Measurements from ENCODE around the gene MEG3.
"Not testable (repeated sequence)": the region's sequence is repeated elsewhere in the genome, so short reads cannot be mapped to it uniquely, and the experiment has no call there.

The MEG3 gene

GRCh38 chr14:100789460-100790417, 36.2 kb upstream of the MEG3 start:
- no peak for DNase-seq

- DNase-seq: no peak
These were observed 35.2 kb upstream of the MEG3 start for GRCh38 chr14:100790502-100791347.

GRCh38 chr14:100791348-100791735, 34.6 kb upstream of the MEG3 start:
- no peak for DNase-seq

- no peak for DNase-seq
These were observed 33.9 kb upstream of the MEG3 start for GRCh38 chr14:100791995-100792394.

GRCh38 chr14:100796946-100797345, 29.0 kb upstream of the MEG3 start:
- no peak for DNase-seq

GRCh38 chr14:100800041-100800440, 25.9 kb upstream of the MEG3 start:
- DNase-seq: no peak

- not testable (repeated sequence) for DNase-seq
These were observed 24.5 kb upstream of the MEG3 start for GRCh38 chr14:100801433-100801832.

GRCh38 chr14:100802179-100802578, 23.7 kb upstream of the MEG3 start:
- no peak for DNase-seq

- DNase-seq: no peak
These were observed 23.2 kb upstream of the MEG3 start for GRCh38 chr14:100802766-100803165.

- no peak for DNase-seq
These were observed 22.7 kb upstream of the MEG3 start for GRCh38 chr14:100803226-100803625.

- no peak for DNase-seq
These were observed 22.2 kb upstream of the MEG3 start for GRCh38 chr14:100803676-100804075.

- no peak for DNase-seq
These were observed 21.8 kb upstream of the MEG3 start for GRCh38 chr14:100804138-100804537.

- no peak for DNase-seq
These were observed 21.2 kb upstream of the MEG3 start for GRCh38 chr14:100804558-100805309.

GRCh38 chr14:100806386-100806785, 19.5 kb upstream of the MEG3 start:
- DNase-seq: no peak

GRCh38 chr14:100807496-100807895, 18.4 kb upstream of the MEG3 start:
- no peak for DNase-seq

GRCh38 chr14:100807979-100808734, 17.8 kb upstream of the MEG3 start:
- no peak for DNase-seq

GRCh38 chr14:100810435-100810834, 15.5 kb upstream of the MEG3 start:
- DNase-seq: no peak

GRCh38 chr14:100810861-100811461, 15.0 kb upstream of the MEG3 start:
- DNase-seq: no peak

- no peak for DNase-seq
These were observed 12.6 kb upstream of the MEG3 start for GRCh38 chr14:100813291-100813690.

GRCh38 chr14:100815478-100816285, 10.2 kb upstream of the MEG3 start:
- DNase-seq: no peak

Measured in stimulated activated CD4-positive, alpha-beta T cell treated with anti-CD3 and anti-CD28 coated beads, Interleukin-2, amount 100 ng/mL, for 24 hours (primary cell).